Hypothalamus (tissue), 51 donors: ENCODE data around the gene TSPAN12.

Source experiments
- DNase-seq, 51 donors: peaks; one replicate each; lab custom pipeline; 2025; lab: John Stamatoyannopoulos, UW

The TSPAN12 gene

GRCh38 chr7:120843109-120843508, 14.8 kb downstream of the TSPAN12 start:
- DNase-seq, result no peak

GRCh38 chr7:120842121-120842621, 15.8 kb downstream of the TSPAN12 start:
- no peak for DNase-seq

DNA sequence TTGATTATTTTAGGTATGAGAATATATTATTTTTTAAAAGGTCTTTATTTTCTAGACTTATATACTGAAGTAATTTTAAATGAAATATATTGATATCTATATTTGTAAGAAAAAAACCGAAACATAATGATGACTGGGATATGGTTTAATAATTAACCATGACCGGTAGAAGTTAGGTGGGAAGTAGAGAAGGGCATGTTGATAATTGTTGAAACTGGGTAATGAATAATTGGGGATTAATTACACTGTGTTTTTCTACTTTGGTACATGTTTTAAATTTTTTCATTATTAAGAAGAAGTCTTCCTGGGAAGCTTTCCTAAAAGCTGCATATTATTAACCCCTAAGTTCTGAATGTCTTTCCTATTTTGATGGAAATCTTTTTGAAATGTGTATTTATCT, 16.3 kb downstream of the TSPAN12 start:
- DNase-seq, result no peak

DNA sequence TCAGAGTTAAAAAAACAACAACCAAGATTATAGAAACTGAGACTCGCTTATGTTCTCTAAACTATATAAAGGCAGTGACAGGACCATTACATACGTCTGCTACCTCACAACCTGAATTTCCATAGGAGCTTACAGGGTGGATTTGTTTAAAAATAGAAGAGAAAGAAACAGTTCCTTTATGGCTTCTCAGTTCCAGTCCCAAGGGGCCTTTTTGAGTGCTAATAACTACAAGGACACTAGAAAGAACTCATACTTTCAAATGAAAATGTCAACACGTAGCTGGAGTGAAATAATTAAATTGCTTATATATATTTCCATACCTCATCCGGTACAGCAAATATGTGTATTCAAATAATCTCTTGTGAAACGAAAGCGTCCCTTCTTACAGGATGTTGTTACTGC, 19.7 kb downstream of the TSPAN12 start:
- no peak for DNase-seq

GRCh38 chr7:120837599-120837998, 20.3 kb downstream of the TSPAN12 start:
- DNase-seq, result no peak

DNA sequence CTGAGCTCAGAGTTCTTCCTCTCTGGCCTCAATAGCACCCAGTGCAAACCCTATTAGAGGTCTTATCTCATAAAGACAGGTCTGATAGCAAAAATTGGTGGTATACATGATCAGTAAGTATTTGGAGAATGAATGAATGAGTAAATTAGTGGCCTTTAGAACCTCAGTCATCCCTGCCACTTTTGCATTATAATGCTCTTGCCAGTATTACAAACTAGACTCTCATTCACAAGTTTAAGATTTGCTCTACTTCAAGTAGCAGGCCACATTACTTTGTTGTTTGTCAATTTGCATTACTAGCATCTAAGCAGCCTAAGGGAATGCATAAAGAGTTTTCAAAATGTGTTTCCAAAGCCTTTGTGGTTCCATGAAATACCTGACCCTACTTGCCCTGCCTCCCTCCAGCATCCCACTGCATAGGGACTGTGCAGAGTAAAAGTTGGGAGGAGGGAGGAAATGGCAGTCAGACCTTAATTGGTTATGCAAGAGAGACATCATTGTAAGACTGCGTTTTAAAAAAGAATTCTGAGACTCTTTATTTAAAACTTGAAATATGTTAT, 21.3 kb downstream of the TSPAN12 start:
- no peak for DNase-seq

DNA sequence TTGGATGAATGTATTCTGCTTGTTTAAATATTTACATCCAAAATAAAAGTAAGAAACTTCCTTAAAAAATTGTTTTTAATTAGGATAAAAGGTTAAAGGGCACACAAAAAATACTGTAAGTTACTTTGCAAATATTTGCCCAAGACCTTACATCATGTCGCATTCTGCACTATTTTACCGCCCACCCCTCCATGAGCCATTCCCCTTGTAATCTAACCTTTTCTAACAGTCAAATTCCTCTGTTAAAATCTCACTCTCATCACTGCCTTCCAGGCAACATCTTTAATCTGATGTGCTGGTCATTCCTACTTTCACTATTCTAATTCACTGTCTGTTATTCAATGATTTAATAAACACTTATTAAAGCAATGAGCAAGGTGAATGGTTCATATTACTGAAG, 23.2 kb downstream of the TSPAN12 start:
- no peak for DNase-seq

DNA sequence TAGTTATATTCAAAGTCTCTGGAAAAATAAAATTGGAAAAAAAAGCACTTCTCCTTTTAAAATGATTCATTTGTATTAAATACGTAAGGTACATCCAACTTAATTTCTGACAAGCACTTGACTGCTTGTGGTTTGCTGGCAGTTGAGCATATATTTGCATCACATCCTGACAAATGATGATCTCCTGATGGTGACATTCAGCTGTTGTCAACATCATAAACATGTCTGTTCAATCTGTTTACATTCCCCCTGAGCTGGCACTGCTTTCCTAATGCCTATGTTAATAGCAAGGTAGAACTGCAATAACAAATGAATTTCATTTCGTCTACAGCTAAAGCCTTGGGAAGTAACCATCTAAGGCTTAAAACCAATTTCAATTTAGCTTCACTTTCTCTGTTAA, 24.4 kb downstream of the TSPAN12 start:
- no peak for DNase-seq

GRCh38 chr7:120832803-120833202, 25.1 kb downstream of the TSPAN12 start:
- DNase-seq, result no peak

DNA sequence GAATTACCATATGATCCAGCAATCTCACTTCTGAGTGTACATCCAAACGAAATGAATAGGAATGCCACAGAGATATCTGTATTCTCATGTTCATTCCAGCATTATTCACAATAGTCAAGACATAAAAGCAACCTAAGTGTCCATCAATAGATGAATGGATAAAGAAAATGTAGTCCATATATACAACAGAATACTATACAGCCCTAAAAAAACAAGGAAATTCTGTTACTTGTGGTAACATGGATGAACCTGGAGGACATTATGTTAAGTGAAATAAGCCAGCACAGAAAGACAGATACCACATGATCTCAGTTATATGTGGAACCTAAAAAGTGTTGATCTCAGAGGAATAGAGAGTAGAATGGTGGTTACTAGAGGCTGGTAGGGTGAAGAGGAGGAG, 26.7 kb downstream of the TSPAN12 start:
- no peak for DNase-seq

GRCh38 chr7:120829487-120829886, 28.5 kb downstream of the TSPAN12 start:
- no peak for DNase-seq

DNA sequence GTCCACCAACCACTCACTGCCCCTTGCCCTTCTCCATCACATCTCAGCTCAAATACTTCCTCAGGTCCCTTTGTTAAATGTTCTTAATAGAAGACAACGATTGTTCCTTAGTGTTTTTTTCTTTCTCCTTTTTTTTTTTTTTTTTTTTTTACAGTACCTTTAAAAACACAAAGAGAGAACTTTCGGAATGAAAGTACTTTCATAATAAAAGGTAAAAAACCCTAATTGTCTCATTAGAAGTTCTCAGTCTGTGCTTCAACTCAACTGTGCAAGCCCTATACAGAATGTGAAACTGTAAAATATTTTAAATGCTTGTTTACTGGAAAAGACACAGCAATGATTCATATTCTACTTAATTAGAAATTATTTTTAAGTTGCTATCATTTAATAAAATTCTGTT, 29.4 kb downstream of the TSPAN12 start:
- no peak for DNase-seq

DNA sequence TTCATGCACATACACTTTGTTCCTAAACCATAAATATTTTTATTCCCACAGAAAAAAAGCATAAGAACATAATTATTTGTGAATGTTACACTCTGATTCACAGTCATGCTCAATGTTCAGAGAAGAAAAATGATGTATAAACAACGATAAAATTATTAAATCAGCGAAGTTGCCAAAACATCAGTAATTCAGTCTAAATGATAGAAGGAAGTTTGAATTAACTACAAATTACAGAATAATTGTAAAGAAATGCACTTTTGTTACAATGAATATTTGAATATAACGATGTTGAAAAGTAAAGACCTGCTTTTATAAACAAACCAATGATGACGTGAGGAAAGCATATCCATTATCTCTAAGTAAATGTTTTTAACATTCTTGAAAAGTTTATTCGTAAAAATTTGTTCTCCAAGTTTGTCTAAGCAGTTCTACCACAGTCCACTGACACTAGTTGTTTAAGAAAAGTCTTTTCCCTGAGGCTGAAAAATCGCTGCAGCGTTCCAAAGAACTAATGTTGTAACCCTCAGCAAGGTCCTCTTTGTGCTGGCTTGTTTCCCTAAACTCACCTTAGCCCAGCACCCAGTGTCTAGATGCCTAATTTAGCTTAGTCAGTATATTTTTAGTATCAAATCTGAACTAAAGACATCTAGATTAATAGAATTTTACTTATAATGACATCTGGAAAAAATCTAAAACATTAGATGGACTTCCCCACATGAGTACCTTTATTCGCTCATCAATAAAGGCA, 30.4 kb downstream of the TSPAN12 start:
- DNase-seq, result no peak

DNA sequence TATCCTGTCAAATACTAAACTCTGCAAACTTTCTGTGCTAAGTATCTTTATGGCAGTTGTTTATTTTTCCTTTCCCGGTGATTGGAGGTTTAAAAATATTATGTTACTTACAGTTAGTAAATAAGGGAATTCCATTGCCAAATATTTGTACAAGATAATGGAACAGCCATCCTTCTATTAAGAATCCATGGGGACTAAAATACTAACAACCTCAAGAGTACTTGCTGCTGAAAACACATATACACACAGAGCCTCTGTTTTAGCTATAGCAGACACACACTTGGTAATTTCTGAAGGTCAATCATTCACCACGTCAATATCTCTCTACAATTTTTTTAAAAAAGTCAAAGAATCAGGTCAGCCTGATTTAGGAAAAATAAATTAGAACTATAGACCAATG, 32.4 kb downstream of the TSPAN12 start:
- no peak for DNase-seq

DNA sequence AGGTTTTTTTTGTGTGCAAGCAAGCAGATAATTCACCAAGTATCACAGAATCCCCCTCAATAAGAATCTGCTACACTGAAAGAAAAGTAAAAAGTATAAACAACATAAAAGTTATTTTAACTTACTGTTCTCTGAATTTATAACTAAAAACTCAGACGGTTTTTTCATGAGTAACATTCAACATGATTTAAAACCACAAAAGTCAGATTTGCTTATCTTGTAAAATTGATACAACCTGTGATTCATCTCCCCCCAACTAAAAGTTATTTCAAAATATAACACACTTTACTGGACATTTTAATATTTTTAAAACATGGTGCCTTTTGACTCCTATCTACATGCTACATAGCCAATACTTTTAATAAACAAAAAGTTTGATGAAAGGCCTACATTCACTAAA, 32.8 kb downstream of the TSPAN12 start:
- no peak for DNase-seq

- DNase-seq, result no peak
These were observed 38.1 kb downstream of the TSPAN12 start for GRCh38 chr7:120819861-120820260.

GRCh38 chr7:120817851-120818250, 40.1 kb downstream of the TSPAN12 start:
- no peak for DNase-seq

- no peak for DNase-seq
These were observed 43.5 kb downstream of the TSPAN12 start for GRCh38 chr7:120814253-120814939.

GRCh38 chr7:120813546-120814252, 44.2 kb downstream of the TSPAN12 start:
- DNase-seq, result no peak

GRCh38 chr7:120813089-120813488, 44.9 kb downstream of the TSPAN12 start:
- no peak for DNase-seq

DNA sequence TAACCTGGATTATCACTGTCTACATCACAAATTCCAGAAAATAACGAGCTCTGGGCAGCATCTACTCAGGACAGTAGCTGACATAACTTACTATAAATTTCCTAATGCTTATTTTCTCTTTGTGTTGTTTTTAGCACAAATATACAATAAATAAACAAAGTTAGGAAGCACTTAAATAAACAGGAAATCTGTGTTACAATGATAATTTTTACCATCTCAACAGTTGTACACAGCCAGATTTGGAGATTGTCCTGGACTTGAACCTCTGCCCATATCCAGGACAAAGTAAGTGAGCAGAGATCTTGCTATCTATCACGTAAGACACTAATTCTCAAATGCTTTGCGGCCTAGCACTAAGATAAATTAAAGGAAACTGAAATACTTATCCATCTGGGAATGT, 48.7 kb downstream of the TSPAN12 start:
- no peak for DNase-seq
